ENCODE results near the gene TERT.

DNA sequence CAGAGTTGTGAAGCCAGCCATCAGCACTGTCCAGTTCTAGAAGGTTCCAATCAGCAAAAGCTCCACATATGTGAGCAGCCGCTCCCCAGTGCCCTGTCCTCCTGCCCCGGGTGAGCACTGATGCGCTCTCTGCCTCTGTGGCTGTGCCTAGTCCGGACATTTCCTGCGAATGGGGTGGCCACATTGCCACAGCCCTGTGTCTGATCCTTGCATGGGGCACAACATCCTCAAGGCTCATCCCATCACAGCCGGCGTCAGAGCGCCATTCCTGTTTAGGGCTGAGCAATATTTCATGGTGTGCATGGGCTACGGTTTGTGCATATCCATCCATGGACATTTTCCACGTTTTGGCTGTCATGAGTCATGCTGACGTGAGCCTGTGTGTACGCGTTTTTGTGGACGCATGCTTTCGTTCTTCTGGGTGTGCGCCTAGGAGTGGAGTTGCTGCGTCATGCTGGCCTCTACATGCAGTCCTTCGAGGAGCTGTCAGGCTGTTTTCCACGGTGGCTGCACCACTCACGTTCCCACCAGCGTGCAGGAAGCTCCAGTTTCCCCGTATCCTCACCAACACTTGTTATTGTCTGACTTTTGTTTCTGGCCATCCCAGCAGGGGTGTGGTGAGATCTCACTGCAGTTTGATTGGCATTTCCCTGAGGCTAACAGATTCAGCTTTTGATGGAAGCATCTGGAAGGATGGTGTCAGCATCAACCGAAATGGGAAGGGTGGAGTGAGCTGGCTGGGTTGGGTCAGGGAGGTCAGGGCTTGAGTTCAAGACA lies 79.4 kb downstream of the TERT start:
- no peak for TF ChIP-seq RNF2 (IDR thresholded peaks at IDR 0.05; ENCODE audit: borderline replicate concordance, low read depth, low read length, missing control alignments, poor library complexity, severe bottlenecking)
- TF ChIP-seq, protein P1, sequence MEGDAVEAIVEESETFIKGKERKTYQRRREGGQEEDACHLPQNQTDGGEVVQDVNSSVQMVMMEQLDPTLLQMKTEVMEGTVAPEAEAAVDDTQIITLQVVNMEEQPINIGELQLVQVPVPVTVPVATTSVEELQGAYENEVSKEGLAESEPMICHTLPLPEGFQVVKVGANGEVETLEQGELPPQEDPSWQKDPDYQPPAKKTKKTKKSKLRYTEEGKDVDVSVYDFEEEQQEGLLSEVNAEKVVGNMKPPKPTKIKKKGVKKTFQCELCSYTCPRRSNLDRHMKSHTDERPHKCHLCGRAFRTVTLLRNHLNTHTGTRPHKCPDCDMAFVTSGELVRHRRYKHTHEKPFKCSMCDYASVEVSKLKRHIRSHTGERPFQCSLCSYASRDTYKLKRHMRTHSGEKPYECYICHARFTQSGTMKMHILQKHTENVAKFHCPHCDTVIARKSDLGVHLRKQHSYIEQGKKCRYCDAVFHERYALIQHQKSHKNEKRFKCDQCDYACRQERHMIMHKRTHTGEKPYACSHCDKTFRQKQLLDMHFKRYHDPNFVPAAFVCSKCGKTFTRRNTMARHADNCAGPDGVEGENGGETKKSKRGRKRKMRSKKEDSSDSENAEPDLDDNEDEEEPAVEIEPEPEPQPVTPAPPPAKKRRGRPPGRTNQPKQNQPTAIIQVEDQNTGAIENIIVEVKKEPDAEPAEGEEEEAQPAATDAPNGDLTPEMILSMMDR (IDR thresholded peaks at IDR 0.05; ENCODE audit: control extremely low read depth in 1 of 3, insufficient read depth in 1 of 3, low read depth in 1 of 3, low read length in 3 of 3), result no peak
- TF ChIP-seq, protein P2, sequence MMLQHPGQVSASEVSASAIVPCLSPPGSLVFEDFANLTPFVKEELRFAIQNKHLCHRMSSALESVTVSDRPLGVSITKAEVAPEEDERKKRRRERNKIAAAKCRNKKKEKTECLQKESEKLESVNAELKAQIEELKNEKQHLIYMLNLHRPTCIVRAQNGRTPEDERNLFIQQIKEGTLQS (IDR thresholded peaks at IDR 0.05; ENCODE audit: insufficient read depth, low read depth, low read length), result no peak
- no peak for TF ChIP-seq GTF2F1 (IDR thresholded peaks at IDR 0.05; ENCODE audit: borderline replicate concordance, low read depth, low read length)
- TF ChIP-seq CREB1 (IDR thresholded peaks at IDR 0.05), result no peak
- TF ChIP-seq EZH2 (IDR thresholded peaks at IDR 0.05; ENCODE audit: low read depth, low read length, severe bottlenecking), result no peak
- no peak for TF ChIP-seq POLR2A (IDR thresholded peaks at IDR 0.05; ENCODE audit: control extremely low read depth in 1 of 2, low read depth in 2 of 2, low read length in 2 of 2)
- no peak for TF ChIP-seq ASH2L (IDR thresholded peaks at IDR 0.05; ENCODE audit: low read length)
- TF ChIP-seq POLR2AphosphoS5 (IDR thresholded peaks at IDR 0.05; ENCODE audit: low read depth, low read length), result no peak
- no peak for TF ChIP-seq ZNF274 (IDR thresholded peaks at IDR 0.05; ENCODE audit: borderline replicate concordance, extremely low read depth, low read length)
